GM12865 (cell line): ENCODE data around the gene GYS1.
A peak's percentile ranks its signal among the peaks of the same experiment; 100 is the strongest.

Source experiments
- DNase-seq: peaks from one replicate; pipeline ENCODE4 v3.0.0; 2010; ENCODE audit warnings: low read depth
- H3K4me3 ChIP-seq: 2 replicates; pipeline ENCODE4 v1.5.1; 2011; ENCODE audit warnings: mild to moderate bottlenecking, low read depth, low read length, control low read depth
- TF ChIP-seq, protein P1 (sequence below): IDR thresholded peaks from 2 replicates; pipeline ENCODE4 v1.5.1; 2011; ENCODE audit warnings: low read length, control low read depth, low read depth, inconsistent platforms; ENCODE audit not compliant: insufficient read depth; ENCODE audit errors: missing control alignments

GYS1 gene

DNA sequence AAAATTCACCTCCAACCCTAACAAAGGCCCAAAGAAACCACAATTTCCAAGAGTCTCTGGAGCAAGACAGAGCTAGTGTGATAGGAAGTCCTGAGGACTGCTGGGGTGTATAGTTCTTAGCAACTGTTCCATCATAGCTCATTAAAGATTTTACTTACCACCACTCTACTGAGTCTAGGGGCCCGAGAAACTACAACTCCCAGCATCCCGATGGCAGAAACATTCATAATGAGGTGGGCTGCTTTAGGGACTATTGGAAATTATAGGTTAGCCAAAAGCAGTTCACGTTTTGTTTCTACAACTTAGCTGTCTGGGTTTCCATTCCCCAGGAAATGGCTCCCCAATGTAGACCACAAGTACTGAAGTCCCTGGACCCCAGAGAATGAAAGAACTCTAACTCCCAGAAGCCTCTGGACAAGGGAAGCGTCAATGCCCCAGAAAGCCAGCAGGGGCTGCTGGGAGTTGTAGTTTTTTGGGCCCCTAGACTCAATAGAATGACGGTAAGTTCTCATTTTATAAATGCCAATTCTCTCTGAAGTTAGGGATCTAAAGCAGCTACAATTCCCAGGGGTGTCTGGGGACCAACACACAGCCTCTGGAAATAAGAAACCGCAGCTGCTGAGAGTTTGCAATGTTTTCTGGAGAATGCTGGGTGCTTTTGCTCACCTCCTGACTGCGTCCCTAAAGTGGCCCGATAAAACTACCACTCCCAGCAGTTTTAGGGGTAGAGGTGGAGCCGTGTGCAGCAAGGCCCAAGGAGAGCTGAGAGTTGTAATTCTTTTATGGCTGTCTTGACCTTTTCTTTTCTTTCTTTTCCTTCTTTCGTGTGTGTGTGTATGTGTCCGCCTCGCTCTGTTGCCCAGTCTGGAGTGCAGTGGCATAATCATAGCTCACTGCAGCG is 16.9 kb downstream of the GYS1 start:
- no peak overlapping the region for H3K4me3 ChIP-seq
- TF ChIP-seq, protein P1, sequence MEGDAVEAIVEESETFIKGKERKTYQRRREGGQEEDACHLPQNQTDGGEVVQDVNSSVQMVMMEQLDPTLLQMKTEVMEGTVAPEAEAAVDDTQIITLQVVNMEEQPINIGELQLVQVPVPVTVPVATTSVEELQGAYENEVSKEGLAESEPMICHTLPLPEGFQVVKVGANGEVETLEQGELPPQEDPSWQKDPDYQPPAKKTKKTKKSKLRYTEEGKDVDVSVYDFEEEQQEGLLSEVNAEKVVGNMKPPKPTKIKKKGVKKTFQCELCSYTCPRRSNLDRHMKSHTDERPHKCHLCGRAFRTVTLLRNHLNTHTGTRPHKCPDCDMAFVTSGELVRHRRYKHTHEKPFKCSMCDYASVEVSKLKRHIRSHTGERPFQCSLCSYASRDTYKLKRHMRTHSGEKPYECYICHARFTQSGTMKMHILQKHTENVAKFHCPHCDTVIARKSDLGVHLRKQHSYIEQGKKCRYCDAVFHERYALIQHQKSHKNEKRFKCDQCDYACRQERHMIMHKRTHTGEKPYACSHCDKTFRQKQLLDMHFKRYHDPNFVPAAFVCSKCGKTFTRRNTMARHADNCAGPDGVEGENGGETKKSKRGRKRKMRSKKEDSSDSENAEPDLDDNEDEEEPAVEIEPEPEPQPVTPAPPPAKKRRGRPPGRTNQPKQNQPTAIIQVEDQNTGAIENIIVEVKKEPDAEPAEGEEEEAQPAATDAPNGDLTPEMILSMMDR: no peak
- DNase-seq: peak; percentile 65

DNA sequence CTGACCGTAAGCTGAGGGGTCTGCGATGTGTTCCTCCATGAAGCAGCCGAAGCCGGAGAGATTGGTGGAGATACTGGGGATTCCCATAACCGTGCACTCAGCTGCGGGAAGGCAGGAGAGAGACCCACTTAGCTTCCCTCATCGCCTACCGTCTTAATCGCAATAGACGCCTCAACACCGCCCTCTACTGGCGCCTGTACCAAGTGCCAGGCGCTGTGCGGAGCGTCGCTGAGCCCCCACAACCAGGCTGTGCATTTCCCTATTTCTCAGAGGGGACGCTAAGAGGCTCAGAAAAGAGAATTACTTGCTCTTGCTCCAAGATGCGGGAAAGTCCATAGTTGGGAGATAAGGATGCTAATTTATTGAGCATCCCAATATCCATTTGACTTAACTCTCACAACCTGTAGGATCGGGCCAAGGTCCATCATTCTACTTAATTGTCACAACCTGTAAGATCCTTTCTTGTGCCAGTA is 22.1 kb downstream of the GYS1 start:
- TF ChIP-seq, protein P1: peak; percentile 94
- DNase-seq: peak; percentile 87
- H3K4me3 ChIP-seq: no peak overlapping the region

GRCh38 chr19:48970139-48970766 is 22.9 kb downstream of the GYS1 start:
- H3K4me3 ChIP-seq: no peak overlapping the region
- TF ChIP-seq, protein P1: no peak
- DNase-seq: no peak

DNA sequence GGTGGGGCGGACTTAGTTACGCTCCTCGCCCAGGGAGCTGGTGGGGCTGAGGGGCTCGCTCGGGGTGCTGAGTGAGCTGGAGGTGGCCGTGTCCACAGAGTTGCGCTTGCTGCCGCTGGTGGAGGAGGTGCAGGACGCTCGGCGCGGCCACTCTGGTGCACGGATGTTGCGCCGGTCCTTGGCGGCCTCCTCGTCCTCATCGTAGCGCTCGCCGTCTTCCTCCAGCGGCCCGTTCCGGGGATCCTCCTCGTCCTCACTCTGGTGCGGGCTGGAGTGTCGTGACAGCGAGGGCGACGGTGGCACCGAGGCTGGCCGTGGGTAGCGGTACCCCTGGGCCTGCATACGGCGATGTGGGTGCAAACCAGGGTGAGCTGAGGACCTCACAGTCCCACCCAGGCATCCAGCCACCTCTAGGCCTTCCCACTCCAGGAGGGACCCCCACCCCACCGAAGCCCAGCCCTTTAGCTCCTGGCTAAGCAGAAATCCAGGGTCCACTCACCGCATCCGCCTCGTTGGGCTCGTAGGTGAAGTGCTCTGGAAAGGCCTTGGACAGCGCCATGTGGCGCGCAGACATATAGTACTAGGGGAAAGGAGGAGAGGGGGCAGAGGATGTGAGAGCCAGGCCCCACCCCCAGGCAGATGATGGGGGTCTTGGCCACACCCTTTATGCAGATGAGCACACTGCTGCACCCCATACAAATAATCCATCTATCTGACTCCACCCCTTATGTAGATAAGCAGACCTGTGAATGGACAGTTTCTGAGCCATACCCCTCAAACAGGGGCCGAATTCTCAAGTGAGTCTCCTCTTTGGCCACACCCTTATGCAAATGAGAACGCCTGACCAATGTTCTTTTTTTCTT is 23.6 kb downstream of the GYS1 start:
- no peak overlapping the region for H3K4me3 ChIP-seq
- DNase-seq: peak; percentile 49
- TF ChIP-seq, protein P1: no peak

- H3K4me3 ChIP-seq: no peak overlapping the region
- TF ChIP-seq, protein P1: no peak
- no peak for DNase-seq
These were observed 24.3 kb downstream of the GYS1 start for GRCh38 chr19:48968813-48969218.

DNA sequence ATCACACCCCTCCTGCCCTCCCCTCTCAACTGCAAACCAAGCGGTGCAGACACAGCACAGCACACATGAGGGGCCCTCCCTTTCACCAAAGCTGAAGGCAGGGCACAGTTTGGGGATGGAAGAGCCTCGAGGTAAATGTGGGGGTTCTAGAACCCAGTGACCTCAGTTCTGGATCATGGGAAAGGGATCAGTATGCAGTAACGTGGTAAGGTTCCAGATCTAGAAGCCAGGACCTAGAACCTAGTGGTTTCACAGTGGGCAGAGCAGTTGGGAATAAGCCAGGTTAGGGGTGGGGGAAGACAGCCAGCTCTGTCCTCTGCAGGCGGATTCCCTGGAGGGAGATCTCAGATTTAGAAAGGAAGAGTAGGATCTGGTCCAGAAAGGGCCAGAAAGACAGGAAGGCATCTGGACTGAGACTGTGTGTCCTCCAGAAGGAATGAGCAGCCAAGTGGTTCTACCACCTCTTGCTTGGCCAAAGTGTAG is 24.9 kb downstream of the GYS1 start:
- TF ChIP-seq, protein P1: no peak
- H3K4me3 ChIP-seq: no peak overlapping the region
- DNase-seq: peak; percentile 34
